Fibroblast of the conjunctiva (primary cell): Measurements from ENCODE around the gene NLGN1.

Experiments
- DNase-seq: peaks from one replicate; pipeline ENCODE4 v3.0.0-alpha.2; 2010; ENCODE audit warnings: low read depth

Gene NLGN1

DNA sequence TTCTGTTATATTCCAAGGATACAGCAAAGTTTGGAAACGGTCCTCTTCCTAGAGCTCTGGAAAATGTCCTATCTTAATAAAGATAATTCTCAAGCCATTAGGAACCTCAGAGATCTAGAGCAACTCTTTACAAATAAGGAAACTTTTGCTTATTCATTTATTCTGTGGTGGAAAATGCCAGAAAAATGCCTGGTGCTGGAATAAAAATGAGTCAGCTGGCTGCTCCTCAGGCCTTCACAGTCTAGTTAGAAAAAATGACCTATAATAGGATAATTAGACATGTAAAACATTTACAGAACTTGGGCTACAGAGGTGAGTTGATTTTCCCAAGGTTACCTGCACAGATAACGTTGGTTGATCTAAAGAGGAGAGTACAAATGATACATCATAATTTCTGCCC lies 372.5 kb downstream of the NLGN1 start:
- DNase-seq: no peak

DNA sequence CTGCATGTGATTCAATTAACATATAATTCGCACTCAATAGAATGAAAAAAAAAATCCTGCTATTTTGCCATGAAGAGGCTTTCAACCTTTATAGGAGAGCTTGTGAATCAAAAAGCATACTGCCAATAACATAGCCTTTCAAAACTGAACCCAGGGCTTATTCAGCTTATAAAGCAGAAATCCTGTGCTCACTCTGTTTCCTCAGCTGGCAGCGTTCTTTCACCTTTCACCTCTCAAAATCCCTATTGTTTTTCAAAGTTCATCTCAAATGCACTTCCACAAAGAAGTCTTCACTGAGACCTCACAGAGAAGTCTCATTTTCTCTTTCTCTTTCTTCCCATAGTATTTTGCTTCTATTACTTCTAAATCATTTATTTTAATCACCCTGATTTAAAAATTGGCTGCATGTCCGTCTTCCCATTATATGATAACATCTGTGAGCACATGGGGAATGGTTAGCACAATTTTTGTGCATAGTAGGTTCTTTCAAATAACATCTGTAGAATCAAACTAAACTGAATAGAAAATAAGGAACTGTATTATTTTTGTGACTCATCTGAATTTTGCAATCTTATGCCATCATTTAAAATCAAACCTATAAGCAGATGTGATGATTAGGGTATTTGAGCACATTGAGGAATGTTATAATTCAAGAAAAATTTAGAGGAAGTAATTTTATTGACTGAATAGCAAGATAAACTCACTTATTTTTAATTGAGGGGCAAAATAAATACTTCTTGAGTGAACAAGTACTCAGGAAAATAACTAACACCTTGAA lies 373.4 kb downstream of the NLGN1 start:
- no peak for DNase-seq

DNA sequence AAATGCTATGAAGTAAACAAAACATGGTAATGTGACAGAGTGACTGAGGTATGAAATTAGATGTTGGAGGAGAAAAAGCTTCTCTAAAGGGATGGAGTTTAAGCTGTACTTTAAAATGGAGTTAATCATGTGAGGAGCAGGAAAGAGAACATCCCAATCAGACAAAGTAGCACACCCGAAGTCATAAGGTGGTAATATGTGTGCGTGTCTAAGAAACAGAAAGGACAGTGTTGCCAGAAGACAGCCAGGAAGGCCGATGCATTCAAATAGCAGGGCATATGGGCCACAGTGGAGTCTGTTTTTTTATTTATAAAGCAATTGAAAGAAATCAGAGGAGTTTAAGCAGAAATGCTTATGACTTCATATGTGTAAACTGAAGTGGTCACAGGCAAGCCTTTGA lies 376.3 kb downstream of the NLGN1 start:
- DNase-seq: no peak

DNA sequence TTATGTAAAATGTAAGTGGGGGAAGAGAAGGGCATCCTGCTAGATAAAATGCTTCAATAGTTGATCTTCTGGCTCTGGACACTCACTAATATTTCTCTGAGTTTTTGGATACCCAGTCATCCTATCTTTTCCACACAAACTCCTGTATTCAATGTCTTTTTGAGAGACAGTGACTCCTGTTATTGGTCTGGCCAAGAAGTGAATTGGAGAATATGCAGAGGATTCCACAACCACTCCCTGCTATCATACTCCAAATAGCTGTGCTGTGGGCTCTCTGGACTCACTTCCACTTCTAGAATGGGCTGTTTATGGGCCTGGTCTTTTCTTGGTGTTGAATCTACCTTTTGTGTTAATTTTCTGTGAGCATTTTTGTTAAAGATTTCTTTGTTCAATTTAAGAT lies 376.8 kb downstream of the NLGN1 start:
- no peak for DNase-seq

DNA sequence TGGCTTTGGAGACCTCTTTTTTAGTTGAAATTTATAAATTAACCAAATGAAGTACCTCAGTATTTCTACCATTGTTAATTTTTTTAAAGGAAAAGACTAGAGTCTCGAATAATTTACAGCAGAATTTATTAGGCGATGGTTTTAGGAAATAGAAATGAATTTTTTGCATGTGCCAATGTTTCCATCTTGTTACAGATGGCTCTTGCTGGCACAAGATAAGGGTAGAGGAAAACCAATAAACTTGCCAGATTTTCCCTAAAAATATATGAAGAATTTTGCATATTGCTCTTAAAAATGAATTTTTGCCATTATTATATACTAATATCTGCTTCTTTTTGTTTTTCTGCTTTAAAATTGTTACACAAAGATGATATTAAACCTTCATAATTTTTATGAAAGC lies 380.7 kb downstream of the NLGN1 start:
- no peak for DNase-seq

DNA sequence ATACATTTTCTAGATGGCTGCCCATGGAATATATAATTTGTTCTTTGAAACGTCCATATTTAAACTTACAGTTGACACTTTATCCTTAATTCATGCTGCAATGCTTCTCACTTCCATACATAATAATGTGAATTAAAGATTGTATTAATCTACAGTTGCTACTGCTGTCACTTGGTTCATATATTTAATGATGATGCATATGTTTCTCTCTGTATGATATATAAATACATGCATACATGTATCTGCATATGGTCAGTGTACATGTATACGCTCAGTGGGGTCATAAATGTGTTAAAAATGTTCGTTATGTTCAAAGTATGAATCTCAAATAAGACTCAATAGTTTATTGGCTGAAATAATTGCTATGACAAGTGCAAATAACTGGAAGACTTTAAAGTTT lies 382.5 kb downstream of the NLGN1 start:
- no peak for DNase-seq

DNA sequence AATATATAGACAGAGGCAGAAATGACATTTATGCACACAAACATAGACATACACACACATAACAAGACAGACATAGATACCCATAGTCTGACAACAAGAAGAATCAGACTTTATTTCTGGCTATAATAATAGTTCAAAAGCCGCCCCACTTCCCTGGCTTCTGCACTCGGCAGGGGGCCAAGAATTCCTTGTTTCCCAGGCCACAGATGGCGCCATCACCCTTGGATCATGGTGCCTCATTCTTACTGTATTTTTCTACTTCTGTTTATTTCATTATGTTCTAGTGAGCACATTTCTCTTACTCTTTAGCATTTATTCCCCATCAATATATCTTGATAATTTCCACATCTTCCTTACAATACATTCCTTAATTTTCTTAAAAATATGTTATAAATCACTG lies 387.5 kb downstream of the NLGN1 start:
- no peak for DNase-seq

DNA sequence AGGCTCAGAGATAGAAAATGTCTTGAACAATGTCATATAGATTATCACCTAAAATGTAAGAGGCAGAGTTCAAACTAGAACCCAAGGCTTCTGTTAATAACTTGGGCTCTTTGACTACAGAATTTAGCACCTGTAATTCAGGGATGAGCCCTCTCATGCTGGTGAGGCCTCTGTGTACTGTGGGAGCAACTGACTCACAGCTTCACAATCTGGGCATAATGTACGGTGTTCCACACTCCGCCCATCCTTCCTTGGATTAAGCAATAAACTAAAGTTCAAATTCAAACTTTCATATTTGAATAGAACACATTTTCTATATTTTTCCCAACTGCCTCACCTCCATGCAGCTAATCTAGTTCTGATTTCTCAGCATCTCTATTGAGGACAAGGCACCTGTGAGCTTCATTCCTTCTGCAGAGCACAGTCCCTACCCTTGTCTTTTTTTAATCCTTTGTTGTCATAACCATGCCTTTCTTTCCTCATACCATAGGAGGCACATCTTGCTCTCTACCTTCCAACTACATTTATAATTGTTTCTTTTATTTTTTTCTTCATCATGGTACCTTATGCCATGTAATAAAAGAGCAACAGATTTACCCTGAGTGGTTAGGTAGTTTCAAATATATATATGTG lies 392.1 kb downstream of the NLGN1 start:
- no peak for DNase-seq

DNA sequence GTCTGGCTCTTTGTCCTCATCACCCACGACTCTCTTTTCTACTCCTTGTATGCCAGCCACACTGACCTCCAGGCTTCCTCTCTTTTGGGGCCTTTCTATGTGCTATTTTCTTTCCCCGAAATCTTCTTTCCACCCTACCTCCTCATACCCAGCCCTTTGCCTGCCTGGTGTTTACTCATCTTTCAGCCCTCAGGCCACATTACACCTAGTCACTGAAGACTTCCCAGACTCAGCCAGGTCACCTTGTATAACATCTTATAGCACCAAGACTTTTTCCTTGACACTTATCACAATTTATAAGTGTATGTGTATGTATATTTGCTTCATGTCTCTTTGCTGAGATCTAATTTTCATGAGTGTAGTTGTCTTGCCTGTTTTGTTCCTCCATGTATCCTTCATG lies 396.4 kb downstream of the NLGN1 start:
- no peak for DNase-seq

DNA sequence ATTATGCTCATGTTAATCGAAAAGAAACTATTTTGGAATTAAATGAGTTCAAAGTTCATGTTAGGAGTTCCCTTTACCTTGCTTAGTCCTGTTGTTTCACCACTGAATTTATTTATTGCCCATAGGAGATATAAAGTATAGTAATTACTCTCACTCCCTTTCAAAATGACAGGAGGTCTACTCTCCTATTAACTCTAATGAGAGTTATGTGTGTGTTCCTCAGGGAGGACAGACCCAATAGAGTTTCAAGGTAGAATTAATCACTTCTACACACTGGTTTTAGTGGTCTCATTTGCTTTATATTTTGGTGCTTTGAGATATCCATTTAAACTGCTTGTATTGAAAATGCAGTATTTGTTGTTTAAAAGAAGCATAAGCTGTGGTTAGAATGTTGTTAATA lies 398.9 kb downstream of the NLGN1 start:
- no peak for DNase-seq

DNA sequence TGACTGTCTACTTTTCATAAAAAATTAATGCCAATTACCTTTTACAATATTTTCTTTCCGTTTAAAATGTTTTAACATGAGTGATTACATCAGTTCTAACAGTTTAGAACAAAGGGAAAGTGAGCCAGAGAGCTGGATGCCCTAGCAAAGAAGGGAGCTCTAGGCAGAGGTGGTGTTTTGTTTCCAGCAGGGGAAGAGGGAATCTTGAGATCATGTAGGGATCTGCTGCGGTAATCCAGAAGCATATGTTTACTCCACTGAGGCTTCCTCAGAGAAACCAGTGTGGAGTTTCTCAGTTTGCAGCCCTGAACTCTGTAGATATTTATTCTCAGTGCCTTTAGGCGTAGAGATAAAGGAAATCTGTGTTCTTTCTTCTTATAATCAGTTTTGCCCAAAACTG lies 399.3 kb downstream of the NLGN1 start:
- no peak for DNase-seq

DNA sequence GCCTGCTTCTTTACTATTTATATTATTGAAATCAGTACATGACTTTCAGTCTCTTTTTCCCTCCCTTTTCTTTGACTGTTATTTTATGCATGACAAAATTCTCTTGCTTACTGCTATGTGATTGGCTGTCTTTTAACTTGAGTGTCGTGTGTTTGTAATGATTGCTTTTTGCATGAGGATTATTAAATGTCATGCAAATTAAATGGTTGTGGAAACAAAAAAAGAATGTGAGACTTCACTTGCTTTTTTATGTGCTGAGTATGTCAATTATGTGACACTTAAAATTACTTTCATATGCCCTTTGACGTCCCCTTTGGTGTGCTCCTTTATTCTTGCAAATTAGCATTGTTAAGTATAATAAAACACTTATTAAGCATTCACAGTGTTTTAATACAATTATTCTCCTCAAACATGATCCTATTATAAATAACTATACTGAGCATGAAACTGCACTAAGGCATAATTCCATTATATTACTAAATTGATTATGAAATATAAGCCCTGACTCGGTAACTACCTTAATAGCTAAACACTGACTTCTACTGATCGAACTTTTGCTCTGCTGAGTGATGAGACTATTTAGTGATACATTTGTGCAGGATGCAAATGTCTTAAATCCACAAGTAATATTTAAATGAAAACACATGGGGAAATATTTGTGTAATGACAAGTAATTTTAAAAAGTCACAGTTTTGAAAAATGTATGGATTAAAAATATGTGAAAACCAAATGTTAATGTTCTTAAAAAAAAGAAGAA lies 401.7 kb downstream of the NLGN1 start:
- no peak for DNase-seq

DNA sequence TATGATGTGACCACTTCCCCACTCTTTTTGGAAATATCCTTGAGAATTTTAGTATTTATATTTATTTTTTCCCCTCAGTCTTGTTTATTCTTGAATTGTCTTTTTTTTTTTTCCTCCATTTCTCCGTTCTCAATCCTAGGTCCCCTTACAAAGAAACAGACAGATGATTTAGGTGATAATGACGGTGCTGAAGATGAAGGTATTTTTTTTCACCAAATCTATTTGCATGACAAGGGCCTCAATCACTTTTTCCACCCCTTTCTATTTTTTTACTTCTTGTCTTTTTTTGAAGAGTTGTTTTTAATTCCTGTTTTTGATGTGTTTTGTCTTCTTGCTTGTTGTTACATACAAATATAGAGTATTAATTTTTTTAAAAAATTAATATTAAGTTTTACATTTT lies 402.6 kb downstream of the NLGN1 start:
- no peak for DNase-seq

DNA sequence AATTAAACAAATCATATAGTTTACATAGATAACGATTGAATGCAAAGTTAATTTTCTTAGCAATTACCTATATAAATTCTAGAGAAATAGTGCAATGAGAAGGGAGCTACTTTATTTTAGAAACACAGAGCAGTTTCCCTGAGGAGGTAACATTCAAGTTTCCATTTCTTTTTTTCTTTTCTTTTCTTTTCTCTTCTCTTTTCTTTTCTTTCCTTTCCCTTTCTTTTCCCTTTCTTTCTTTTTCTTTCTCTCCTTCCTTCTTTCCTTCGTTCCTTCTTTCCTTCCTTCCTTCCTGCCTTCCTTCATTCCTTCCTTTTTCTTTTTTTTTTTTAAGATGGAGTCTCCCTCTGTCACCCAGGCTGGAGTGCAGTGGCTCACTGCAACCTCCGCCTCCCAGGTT lies 417.3 kb downstream of the NLGN1 start:
- DNase-seq: no peak

DNA sequence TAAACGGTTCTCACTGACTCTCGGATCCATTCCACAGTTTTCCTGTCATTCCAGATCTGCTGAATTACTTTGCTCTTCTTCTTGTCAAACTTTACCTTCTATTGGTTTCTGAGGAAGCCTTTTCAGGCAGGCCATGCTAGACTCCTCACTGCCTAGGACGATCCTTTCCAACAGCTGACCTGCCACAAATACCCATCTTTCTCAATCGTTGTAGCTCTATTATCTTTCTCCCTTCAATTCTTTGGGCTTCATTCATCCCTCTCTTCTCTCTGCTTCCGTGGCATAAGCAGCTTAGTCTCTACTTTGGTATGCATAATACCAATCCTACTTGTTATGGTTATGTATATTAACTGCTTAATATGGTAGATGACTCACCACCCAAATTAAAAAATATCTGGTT lies 421.8 kb downstream of the NLGN1 start:
- DNase-seq: no peak

DNA sequence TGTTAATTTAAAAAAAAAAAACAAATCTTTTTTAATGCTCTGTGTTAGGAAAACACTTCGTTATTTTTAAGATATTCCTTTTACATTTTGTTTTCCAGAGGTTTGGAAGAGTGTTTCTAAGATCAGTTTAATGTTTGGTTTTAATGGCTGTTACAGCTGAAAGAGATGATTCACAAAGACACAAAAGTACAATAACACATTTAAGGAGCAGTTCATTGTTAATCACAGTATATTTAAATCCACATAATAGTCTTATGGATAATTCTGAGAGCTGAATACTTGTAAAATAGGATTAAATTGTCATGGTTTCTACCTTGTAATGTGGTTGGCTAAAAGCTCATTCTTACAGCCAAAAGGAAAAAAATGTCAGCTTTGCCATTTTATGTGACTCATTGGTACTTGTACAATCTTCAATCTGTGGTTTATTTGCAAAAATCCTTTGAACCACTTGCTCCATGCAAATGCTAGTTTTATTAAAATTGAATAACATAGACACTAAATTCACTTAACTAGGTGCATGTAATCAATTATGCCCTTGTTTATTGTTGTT lies 426.4 kb downstream of the NLGN1 start:
- DNase-seq: no peak

DNA sequence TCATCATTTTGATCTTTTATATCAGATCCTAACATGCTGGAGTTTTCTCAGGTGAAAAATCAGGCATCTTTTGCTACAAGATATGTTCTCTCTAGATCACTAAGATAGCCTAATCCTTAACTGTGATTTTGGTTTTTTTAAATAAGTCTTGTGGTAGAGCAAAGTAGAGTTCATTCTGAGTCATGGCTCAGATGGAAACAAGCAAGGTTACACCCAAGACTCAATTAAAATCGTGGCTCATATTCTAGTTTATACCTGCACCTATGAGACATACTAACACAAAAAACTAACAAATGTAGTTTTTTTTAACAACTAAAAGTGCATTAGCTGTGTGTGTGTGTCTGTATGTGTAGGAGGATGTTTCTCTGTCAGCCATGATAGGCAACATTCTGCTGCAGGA lies 428.2 kb downstream of the NLGN1 start:
- no peak for DNase-seq

DNA sequence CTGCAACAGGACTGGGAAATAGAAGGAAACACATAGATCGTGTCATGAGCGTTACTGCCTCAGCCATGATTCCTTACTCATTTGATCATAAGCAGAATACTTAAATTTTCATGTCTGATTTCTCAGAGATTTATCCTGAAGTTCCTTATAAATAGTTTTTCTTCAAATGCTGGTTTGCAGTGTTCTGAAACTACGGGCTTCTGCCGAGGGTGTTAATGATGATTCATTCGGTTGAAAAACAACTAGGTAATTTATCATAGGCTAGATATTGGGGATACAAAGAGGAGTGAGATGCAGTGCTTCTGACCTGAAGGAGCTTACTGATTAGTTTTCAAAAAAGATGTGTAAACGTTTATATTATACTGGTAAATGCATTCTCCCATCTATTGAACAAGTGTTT lies 428.9 kb downstream of the NLGN1 start:
- DNase-seq: no peak

DNA sequence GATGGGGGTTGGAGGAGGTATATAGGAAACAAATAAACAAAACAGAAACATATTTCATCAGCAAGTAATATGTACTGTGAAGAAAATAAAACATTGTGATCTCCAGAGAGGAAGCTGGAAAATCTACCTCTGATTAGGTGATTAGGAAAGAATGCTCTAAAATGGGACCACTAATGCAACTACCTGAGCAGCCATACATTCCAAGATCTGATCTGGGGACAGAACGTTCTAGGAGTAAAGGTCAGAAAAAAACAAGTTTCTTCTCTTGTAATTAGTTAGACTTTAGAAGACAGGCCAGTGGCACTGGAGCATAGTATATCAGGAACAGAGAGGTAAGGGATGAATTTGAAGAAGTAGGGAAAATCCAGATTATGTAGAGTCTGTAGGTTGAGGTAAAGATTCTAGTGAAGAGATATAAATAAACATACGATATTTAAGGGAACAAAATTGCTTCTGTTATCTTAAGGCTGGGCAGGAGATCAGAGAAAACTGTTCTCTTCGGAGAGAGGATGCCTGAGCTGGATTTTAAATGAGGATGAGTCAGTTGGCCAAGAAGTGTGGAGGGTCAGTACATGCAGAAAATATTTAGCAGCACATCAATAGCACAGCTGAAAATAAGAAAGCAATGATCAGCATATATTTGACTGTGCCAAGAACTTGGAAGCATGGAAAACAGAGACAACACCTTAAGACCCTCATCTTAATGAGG lies 429.5 kb downstream of the NLGN1 start:
- no peak for DNase-seq

DNA sequence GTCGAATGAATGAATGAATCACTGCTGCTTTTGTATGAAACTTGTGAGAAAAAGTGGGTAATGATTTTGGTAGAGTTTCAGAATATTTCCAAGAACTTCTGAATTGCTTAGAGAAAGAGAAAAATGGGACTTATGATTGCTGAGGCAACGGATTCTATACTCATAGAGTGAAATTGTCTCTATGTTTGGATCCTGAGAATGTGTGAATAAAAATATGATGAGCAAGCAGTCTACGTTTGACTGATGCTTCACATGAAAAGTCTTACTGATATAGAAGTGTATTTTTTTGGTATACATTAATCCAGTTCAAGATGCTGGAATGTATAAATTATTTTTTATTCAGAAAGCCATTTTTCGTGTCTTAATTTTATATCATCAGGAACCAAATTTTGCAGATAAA lies 441.1 kb downstream of the NLGN1 start:
- no peak for DNase-seq

DNA sequence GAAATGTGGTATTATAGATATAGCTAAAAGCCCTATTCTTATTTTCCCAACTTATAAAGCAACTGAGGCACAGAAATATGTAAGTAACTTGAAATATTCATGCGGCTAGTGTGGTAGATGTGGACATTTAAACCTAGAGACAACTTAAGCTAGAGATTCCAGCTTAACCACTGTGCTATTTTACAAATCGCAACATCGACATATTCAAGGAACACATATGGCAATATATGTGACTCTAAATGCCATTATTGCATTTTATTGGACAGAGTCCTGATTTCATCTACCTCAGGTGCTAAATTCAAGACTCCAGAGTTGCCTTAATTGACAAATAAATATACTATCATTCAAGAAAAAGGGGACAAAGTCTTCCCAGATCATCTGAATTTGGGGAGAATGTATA lies 442.3 kb downstream of the NLGN1 start:
- no peak for DNase-seq

DNA sequence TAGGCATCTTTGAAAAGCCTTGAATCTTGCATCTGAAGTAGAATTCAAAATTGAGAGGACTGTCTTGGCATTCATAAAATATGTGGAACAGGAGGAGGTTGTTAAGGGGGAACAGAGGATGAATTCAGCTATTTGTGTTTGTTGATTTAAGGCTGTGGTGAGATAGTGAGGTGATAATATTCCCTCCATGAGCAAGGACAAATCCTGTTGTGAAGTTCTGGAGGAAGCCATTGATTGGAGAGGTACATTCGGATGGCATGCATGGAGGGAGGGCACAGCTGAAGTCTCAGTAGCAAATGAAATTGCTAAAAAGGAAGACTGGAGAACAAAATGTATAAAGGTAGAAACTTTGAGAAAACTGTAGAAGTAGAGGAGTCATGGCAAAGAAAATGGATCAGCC lies 443.8 kb downstream of the NLGN1 start:
- DNase-seq: no peak
